ENCODE data around the gene PCDH9.
"Not testable (repeated sequence)": the region's sequence is repeated elsewhere in the genome, so short reads cannot be mapped to it uniquely, and the experiment has no call there.

Gene PCDH9

GRCh38 chr13:66778461-66778860, 451.7 kb downstream of the PCDH9 start:
- H3K4me3 ChIP-seq (ENCODE audit: low read depth, low read length) = no peak overlapping the region
- TF ChIP-seq CTCF (conservative IDR thresholded peaks at IDR 0.05; ENCODE audit: low read depth, low read length) = no peak
- peak; percentile 19 for DNase-seq (ENCODE audit: low read depth)

GRCh38 chr13:66775196-66775595, 454.9 kb downstream of the PCDH9 start:
- DNase-seq (ENCODE audit: low read depth) = no peak
- no peak for TF ChIP-seq CTCF (conservative IDR thresholded peaks at IDR 0.05; ENCODE audit: low read depth, low read length)
- no peak overlapping the region for H3K4me3 ChIP-seq (ENCODE audit: low read depth, low read length)

GRCh38 chr13:66774046-66774445, 456.1 kb downstream of the PCDH9 start:
- DNase-seq (ENCODE audit: low read depth) = no peak
- H3K4me3 ChIP-seq (ENCODE audit: low read depth, low read length) = no peak overlapping the region
- TF ChIP-seq CTCF (conservative IDR thresholded peaks at IDR 0.05; ENCODE audit: low read depth, low read length) = no peak

- no peak overlapping the region for H3K4me3 ChIP-seq (ENCODE audit: low read depth, low read length)
- DNase-seq (ENCODE audit: low read depth) = no peak
- TF ChIP-seq CTCF (conservative IDR thresholded peaks at IDR 0.05; ENCODE audit: low read depth, low read length) = no peak
Observed at GRCh38 chr13:66765559-66765958, 464.6 kb downstream of the PCDH9 start.

GRCh38 chr13:66760678-66761077, 469.5 kb downstream of the PCDH9 start:
- H3K4me3 ChIP-seq (ENCODE audit: low read depth, low read length); DNase-seq (ENCODE audit: low read depth): not testable (repeated sequence)

- no peak for DNase-seq (ENCODE audit: low read depth)
- TF ChIP-seq CTCF (conservative IDR thresholded peaks at IDR 0.05; ENCODE audit: low read depth, low read length) = no peak
- no peak overlapping the region for H3K4me3 ChIP-seq (ENCODE audit: low read depth, low read length)
Observed at GRCh38 chr13:66759919-66760318, 470.2 kb downstream of the PCDH9 start.

- no peak overlapping the region for H3K4me3 ChIP-seq (ENCODE audit: low read depth, low read length)
- no peak for DNase-seq (ENCODE audit: low read depth)
- TF ChIP-seq CTCF (conservative IDR thresholded peaks at IDR 0.05; ENCODE audit: low read depth, low read length) = no peak
Observed at GRCh38 chr13:66751691-66752090, 478.4 kb downstream of the PCDH9 start.

- DNase-seq (ENCODE audit: low read depth) = no peak
- H3K4me3 ChIP-seq (ENCODE audit: low read depth, low read length) = no peak overlapping the region
- no peak for TF ChIP-seq CTCF (conservative IDR thresholded peaks at IDR 0.05; ENCODE audit: low read depth, low read length)
Observed at GRCh38 chr13:66748712-66749111, 481.4 kb downstream of the PCDH9 start.
